OCI-LY7 (cell line): ENCODE results near the gene SCGB1C1.

Source experiments
- EZH2phosphoT487 ChIP-seq: fragments of 200-600 bp; sonication (generic); IDR thresholded peaks from 2 replicates; pipeline ENCODE4 v1.6.1; 2018; ENCODE audit warnings: low read depth, borderline replicate concordance, mild to moderate bottlenecking, mixed run types, antibody characterized with exemption, low read length, moderate library complexity, mixed read lengths
- TF ChIP-seq, protein P1 (sequence below): fragments of 200-600 bp; sonication (generic); conservative IDR thresholded peaks from 2 replicates; pipeline ENCODE4 v1.5.1; 2014; ENCODE audit warnings: mild to moderate bottlenecking, antibody characterized with exemption, low read length, moderate library complexity, mixed read lengths

- TF ChIP-seq, protein P1, sequence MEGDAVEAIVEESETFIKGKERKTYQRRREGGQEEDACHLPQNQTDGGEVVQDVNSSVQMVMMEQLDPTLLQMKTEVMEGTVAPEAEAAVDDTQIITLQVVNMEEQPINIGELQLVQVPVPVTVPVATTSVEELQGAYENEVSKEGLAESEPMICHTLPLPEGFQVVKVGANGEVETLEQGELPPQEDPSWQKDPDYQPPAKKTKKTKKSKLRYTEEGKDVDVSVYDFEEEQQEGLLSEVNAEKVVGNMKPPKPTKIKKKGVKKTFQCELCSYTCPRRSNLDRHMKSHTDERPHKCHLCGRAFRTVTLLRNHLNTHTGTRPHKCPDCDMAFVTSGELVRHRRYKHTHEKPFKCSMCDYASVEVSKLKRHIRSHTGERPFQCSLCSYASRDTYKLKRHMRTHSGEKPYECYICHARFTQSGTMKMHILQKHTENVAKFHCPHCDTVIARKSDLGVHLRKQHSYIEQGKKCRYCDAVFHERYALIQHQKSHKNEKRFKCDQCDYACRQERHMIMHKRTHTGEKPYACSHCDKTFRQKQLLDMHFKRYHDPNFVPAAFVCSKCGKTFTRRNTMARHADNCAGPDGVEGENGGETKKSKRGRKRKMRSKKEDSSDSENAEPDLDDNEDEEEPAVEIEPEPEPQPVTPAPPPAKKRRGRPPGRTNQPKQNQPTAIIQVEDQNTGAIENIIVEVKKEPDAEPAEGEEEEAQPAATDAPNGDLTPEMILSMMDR: no peak
- no peak for TF ChIP-seq EZH2phosphoT487
These were observed 17.9 kb downstream of the SCGB1C1 start for GRCh38 chr11:210803-211180.
